Glomerular endothelial cell (primary cell): ENCODE results near the gene CYP20A1. TPM values are rescaled to one million over a fixed set of nuclear protein-coding genes. Genes with fewer than 3 reads are reported as not detected.

ENCODE experiments used
- DNase-seq: peaks from one replicate; pipeline ENCODE4 v3.0.0-alpha.2; 2011; ENCODE audit warnings: low read depth, low spot score; ENCODE audit errors: extremely low read depth
- total RNA-seq: library from RNA; depleted of rRNA; stranded (reverse); fragments of >200 nt; gene quantifications from 2 replicates; pipeline ENCODE4 v1.2.3, GENCODE V29; 2015

The CYP20A1 gene
- total RNA-seq, 1 donor from 2014 or later = 29.6 TPM

DNA sequence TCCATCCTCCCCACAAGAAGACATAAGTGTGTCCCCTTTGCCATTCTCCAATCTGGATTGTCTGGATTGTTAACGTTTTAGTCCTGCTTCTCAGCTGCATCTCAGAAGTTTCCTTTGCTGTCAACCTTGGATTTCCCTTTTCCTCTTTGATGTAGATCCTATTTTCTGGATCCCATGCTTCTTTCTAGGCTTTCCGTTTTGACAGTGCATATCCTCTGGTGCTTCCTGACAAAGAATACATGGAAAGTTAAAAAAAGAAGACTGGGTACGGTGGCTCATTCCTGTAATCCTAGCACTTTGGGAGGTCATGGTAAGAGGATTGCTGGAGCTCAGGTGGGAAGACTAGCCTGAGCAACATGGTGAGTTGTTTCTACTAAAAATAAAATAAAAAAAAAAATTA, 116.1 kb downstream of the CYP20A1 start:
- DNase-seq = no peak

Other genes with a start within 250 kb of the CYP20A1 start
- gene NBEAL1, start 224.1 kb upstream of the CYP20A1 start, total RNA-seq = 13.4 and 14.6 TPM in 2 replicates
- 24.1 and 42.8 TPM in 2 replicates for gene ABI2, start 89.4 kb downstream of the CYP20A1 start, total RNA-seq